ENCODE data around the gene INHA.

The INHA gene

GRCh38 chr2:219553168-219553417, 19.0 kb upstream of the INHA start:
- TF ChIP-seq CTCF (IDR thresholded peaks at IDR 0.05; ENCODE audit: low read depth, low read length) = no peak
- no peaks in the 10 kb centered on the region for H3K9me3 ChIP-seq (ENCODE audit: severe bottlenecking)
- peak overlapping the region; percentile 62 for H3K4me3 ChIP-seq (ENCODE audit: low read depth, low read length)
- no peaks in the 10 kb centered on the region for H3K27me3 ChIP-seq (ENCODE audit: insufficient read depth, low read depth, severe bottlenecking)
- no peak for DNase-seq
- peaks cover 25% of the 10 kb centered on the region for H3K36me3 ChIP-seq
- H3K27ac ChIP-seq = no peak overlapping the region

DNA sequence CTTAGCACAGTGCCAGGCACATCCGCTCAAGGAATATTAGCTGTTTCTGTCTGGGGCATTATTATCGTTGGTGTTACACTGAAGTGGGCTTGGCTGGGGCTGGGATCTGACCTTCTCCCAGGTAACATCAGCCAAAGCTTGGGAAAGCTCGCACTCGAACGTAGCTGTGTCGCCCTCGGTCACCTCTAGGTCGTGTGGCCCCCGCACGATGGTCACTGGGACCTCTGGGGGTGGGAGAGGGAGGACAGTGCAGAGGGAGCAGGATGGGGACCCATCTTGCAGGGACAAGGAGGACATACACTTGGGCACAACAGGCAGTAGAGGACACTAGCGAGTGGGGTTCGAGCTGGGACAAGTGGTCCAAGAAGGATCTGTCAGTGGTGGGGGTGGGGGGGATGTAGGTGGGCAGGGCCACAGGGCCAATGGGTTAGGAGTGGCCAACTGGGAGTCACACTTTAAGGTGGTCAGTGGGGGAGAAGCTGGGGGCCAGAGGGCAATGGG, 18.6 kb upstream of the INHA start:
- no peaks in the 10 kb centered on the region for H3K9me3 ChIP-seq (ENCODE audit: severe bottlenecking)
- TF ChIP-seq CTCF (IDR thresholded peaks at IDR 0.05; ENCODE audit: low read depth, low read length) = no peak
- no peak overlapping the region for H3K27ac ChIP-seq
- no peaks in the 10 kb centered on the region for H3K27me3 ChIP-seq (ENCODE audit: insufficient read depth, low read depth, severe bottlenecking)
- H3K4me3 ChIP-seq (ENCODE audit: low read depth, low read length) = no peak overlapping the region
- H3K36me3 ChIP-seq = peaks cover 21% of the 10 kb centered on the region
- no peak for DNase-seq

GRCh38 chr2:219554350-219554749, 17.8 kb upstream of the INHA start:
- DNase-seq = no peak
- no peak overlapping the region for H3K27ac ChIP-seq
- H3K36me3 ChIP-seq = peaks cover 13% of the 10 kb centered on the region
- TF ChIP-seq CTCF (IDR thresholded peaks at IDR 0.05; ENCODE audit: low read depth, low read length) = no peak
- H3K27me3 ChIP-seq (ENCODE audit: insufficient read depth, low read depth, severe bottlenecking) = no peaks in the 10 kb centered on the region
- H3K4me3 ChIP-seq (ENCODE audit: low read depth, low read length) = no peak overlapping the region
- no peaks in the 10 kb centered on the region for H3K9me3 ChIP-seq (ENCODE audit: severe bottlenecking)

GRCh38 chr2:219555956-219556355, 16.2 kb upstream of the INHA start:
- DNase-seq = no peak
- H3K4me3 ChIP-seq (ENCODE audit: low read depth, low read length) = no peak overlapping the region
- no peaks in the 10 kb centered on the region for H3K9me3 ChIP-seq (ENCODE audit: severe bottlenecking)
- TF ChIP-seq CTCF (IDR thresholded peaks at IDR 0.05; ENCODE audit: low read depth, low read length) = no peak
- no peaks in the 10 kb centered on the region for H3K27me3 ChIP-seq (ENCODE audit: insufficient read depth, low read depth, severe bottlenecking)
- no peak overlapping the region for H3K27ac ChIP-seq
- peaks cover 5% of the 10 kb centered on the region for H3K36me3 ChIP-seq

- H3K4me3 ChIP-seq (ENCODE audit: low read depth, low read length) = no peak overlapping the region
- H3K36me3 ChIP-seq = peaks cover 5% of the 10 kb centered on the region
- no peak for DNase-seq
- TF ChIP-seq CTCF (IDR thresholded peaks at IDR 0.05; ENCODE audit: low read depth, low read length) = no peak
- H3K9me3 ChIP-seq (ENCODE audit: severe bottlenecking) = no peaks in the 10 kb centered on the region
- H3K27me3 ChIP-seq (ENCODE audit: insufficient read depth, low read depth, severe bottlenecking) = no peaks in the 10 kb centered on the region
- H3K27ac ChIP-seq = no peak overlapping the region
These were observed 15.7 kb upstream of the INHA start for GRCh38 chr2:219556413-219556812.

- no peak for DNase-seq
- peaks cover 5% of the 10 kb centered on the region for H3K36me3 ChIP-seq
- no peaks in the 10 kb centered on the region for H3K27me3 ChIP-seq (ENCODE audit: insufficient read depth, low read depth, severe bottlenecking)
- H3K27ac ChIP-seq = no peak overlapping the region
- no peaks in the 10 kb centered on the region for H3K9me3 ChIP-seq (ENCODE audit: severe bottlenecking)
- no peak overlapping the region for H3K4me3 ChIP-seq (ENCODE audit: low read depth, low read length)
- no peak for TF ChIP-seq CTCF (IDR thresholded peaks at IDR 0.05; ENCODE audit: low read depth, low read length)
These were observed 14.8 kb upstream of the INHA start for GRCh38 chr2:219557320-219557719.

Data from WERI-Rb-1 (cell line).